HG03097 (cell line): ENCODE results near the gene SIX5.
"Not testable (repeated sequence)": the region's sequence is repeated elsewhere in the genome, so short reads cannot be mapped to it uniquely, and the experiment has no call there.

Experiments
- ATAC-seq: cut with Tn5 transposase; IDR thresholded peaks from one replicate; pipeline ENCODE4 v1.9.1; 2021; ENCODE audit not compliant: unreplicated experiment, low FRiP score

The SIX5 gene

DNA sequence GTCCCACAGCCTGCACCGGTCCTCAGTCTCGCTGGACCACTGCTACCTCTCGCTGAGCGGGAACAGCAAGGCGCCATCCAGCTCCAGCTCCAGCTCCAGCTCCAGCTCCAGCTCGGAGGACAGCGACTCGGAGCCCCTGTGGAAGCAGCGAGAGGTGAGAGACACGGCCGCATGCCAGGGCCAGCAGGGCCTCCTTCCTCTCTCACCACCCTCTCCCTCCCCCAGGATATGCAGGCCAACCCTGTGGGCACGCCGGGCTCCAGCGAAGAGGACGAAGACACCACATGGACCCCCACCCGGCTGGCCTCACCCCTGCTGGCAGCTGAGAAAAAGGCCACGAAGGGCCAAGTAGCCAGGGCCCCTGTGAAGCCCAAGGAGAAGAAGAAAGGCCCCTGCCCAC lies 7.3 kb downstream of the SIX5 start:
- ATAC-seq: no peak

DNA sequence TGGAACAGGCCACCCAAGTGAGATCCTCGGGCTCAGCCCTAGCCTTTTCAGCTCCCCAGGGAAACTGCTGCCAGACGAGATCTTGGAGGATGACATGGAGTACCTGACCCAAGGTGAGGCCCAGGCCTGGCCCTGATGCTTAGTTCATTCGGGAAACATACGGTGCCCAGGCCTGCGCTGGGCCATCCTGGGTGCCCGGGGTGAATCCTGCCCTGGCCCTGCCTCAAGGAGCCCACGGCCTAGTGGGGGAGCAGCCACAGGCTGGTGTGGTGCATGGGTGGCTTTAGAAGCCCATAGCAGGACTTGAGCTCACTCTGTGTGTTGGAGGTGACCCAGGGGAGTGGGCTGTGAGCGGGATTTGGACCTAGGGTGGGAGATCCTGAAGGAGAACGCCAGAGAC lies 10.1 kb downstream of the SIX5 start:
- no peak for ATAC-seq

DNA sequence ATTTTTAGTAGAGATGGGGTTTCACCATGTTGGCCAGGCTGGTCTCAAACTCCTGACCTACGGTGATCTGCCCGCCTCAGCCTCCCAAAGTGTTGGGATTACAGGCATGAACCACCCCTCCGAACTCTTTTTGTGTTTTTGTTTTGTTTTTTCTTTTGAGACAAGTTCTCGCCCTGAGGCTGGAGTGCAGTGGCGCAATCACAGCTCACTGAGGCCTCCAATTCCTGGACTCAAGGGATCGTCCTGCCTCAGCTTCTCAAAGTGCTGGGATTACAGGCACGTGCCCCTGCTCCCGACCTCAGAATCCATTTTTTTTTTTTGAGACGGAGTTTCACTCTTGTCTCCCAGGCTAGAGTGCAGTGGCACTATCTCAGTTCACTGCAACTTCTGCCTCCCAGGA lies 11.4 kb downstream of the SIX5 start:
- ATAC-seq: no peak

DNA sequence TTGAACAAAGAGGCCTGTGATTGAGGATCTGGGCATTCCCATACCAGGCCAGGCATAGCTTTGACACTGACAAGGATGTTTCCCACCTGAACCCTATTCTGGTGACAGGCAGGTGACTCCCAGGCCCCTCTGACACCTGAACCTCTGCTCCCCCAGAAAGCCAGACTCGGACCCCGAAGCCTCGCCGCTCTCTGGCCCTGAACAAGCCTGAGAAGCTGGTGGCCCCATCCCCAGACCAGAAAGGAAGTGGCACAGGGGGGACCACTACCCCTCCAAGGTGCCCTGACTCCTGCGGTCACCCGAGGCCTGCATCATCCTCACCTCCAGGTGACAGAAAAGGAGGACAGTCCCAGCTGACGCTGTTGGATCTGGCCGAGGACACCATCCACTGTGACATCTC lies 14.7 kb downstream of the SIX5 start:
- no peak for ATAC-seq

DNA sequence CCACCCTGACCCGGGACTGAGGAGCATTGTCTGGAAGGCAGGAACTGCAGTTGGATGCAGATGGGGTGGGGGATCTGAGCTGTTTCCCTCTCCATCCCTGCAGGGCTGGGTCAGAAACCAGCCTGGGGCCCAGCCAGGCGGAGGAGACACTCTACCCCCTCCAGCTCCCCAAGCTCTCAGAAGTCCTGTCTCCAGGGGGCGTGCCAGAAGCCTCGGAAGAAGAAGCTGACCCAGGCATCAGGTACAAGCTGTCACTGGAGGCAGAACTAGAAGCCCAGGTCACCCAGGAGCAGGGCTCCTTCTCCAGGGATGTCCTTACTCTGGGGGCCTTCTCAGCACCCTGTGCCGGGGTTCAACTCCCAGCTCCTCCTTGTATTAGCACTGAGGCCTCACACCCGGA lies 15.5 kb downstream of the SIX5 start:
- ATAC-seq: no peak

DNA sequence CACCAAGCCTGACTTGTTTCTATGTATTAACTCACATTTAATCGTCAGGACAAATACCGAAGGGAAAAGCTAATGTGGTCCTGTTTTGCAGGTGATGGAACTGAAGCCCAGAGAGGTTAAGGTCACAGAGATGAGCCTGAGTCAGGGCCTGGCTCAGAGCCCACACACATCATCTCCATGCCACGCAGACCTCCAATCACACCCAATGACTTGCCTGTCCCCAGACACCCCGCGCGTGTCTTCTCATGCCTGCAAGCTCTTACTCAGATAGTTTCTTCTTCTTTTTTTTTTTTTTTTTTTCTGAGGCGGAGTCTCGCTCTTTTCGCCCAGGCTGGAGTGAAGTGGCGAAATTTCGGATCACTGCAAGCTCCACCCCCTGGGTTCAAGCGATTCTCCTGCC lies 16.4 kb downstream of the SIX5 start:
- no peak for ATAC-seq

DNA sequence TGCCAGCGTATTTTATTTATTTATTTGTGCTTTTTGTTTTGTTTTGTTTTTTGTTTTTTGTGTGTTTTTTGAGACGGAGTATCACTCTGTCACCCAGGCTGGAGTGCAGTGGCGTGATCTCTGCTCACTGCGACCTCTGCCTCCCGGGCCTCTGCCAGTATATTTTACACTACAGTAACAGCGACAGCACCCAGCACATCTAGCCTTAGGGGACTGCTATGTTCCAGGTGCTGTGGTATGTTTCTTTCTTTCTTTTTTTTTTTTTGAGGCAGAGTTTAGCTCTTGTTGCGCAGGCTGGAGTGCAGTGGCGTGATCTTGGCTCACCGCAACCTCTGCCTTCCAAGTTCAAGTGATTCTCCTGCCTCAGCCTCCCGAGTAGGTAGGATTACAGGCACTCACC lies 17.6 kb downstream of the SIX5 start:
- ATAC-seq: not testable (repeated sequence)

DNA sequence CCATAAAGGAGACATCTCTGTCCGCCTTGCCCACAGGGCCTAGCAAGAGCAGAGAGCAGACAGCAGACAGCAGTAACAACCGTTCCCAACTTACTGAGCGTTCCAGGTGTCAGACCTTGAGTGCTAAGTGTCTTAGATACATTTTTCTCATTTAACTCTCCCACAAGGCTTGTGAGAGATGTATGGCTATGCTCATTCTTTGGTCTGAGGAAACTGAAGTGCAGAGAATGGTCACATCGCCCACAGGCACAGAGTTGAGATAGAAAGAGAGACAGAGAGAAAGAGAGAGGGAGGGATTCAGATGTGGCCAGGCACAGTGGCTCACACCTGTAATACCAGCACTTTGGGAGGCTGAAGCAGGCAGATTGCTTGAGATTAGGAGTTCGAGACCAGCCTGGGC lies 21.5 kb downstream of the SIX5 start:
- ATAC-seq: no peak

DNA sequence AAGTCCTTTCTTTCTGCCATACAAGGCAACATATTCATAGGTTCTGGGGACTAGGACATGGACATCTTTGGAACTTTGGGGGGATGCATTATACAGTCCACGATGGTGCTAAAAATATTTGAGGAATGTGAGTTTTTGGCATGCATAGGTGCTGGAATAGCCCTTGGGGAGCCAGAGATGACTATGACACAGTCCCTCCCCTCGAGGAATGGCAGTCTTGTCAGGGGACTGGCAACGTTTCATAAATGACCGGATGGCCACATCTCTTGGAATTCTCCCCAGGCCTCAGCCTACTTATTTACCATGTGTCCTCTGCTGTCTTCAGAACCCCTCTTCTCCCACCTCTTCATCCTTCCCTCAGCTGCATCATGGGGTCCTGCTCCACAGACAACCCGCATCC lies 22.2 kb downstream of the SIX5 start:
- no peak for ATAC-seq

DNA sequence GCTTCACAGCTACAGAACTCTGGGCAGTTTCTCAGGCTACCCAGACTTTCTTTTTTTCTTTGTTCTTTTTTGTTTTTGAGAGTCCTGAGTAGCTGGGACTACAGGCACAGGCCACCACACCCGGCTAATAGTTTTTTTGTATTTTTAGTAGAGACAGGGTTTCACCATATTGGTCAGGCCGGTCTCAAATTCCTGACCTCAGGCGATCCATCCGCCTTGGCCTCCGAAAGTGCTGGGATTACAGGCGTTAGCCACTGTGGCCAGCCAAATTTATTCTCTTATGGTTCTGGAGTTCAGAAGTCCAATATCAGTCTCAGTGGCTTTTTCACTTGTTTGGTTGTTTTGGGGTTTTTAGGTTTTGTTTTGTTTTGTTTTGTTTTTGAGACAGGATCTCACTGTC lies 23.4 kb downstream of the SIX5 start:
- ATAC-seq: no peak

DNA sequence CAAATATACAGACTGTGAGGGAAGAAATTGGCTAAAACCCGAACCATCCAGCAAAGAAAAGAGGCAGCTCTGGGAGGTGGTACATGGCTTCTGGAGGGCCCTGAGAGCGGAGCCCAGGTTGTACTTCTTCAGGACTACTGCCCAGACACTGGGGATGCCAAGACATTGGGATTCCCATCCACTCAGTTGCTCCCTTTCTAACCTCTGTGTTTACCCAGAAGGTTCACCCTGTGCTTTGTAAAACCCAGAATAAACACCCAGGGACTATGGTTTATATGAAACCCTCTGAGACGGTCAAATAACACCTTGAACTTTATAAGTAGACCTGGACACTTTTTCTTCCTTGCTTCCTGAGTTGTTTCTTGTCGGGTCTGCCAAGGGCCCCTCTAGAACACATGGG lies 26.1 kb downstream of the SIX5 start:
- ATAC-seq: no peak

DNA sequence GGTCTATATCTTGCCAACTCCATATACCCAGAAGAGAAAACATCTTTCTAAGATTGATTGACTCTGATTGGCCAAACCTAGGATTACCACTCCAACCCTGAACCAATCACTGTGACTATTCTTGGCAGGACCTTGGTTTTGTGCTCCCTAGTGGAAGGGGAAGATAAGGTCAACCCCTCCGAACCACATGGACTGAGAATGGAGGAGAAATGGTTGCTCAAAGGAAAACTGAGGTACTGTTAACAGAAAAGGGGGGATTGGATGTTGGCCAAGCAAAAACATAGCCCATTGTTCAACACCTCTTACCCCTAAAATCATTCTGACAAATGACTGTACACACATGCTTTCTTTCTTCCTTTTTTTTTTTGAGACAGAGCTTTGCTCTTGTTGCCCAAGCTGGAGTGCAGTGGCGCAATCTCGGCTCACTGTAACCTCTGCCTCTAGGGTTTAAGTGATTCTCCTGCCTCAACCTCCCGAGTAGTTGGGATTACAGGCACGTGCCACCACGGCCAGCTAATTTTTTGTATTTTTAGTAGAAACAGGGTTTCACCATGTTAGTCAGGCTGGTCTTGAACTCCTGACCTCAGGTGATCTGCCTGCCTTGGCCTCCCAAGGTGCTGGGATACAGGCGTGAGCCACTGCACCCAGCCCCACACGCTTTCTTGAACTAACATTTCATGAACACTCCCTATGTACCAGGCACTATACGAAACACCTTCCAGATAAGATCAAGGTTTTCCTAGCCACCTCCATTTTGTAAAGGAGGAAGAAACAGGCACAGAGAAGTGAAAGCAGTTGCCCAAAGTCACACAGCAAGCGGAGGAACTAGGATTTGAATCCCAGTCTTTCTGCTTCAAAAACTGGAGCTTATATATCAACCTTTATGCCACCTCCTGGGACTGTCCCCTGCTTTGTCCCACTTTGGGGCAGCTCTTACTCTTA lies 29.3 kb downstream of the SIX5 start:
- ATAC-seq: no peak

DNA sequence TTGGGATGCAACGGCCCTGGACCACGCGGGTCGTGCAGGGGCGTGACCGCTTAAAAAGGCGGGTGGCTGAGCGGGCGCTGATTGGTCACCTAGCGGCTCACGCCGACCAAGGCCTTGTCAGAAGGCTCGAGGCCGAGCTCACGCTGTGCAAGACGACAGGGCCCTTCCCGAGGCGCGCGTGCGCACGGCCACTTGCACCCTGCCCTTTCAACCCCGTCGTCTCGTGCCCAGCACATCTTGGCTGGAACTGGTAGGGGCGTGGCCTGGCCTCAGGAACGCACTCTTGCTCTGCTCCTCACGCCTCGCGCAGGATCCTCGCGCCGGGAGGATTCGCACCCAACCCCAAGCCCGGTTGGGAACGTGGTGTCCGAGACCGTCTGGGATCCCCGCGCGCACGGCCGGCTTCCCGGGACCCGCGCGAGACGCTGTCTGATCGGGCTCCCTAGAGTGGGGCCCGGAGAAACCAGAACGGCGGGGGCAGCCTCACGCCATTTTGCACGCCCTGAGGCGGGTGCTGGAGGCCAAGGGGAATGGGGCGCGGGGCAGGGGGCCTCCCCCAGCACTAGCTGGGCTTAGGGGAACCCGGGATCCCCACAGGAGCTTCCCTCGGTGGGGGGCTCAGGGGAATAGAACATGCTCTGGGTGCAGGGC lies 35.8 kb downstream of the SIX5 start, which contains the start of gene MEIOSIN:
Gene MEIOSIN (plus strand): TSS at position 280 of the 651 bp plus-strand sequence. CDS start 1,938 bp downstream, outside the sequence.
- no peak for ATAC-seq

DNA sequence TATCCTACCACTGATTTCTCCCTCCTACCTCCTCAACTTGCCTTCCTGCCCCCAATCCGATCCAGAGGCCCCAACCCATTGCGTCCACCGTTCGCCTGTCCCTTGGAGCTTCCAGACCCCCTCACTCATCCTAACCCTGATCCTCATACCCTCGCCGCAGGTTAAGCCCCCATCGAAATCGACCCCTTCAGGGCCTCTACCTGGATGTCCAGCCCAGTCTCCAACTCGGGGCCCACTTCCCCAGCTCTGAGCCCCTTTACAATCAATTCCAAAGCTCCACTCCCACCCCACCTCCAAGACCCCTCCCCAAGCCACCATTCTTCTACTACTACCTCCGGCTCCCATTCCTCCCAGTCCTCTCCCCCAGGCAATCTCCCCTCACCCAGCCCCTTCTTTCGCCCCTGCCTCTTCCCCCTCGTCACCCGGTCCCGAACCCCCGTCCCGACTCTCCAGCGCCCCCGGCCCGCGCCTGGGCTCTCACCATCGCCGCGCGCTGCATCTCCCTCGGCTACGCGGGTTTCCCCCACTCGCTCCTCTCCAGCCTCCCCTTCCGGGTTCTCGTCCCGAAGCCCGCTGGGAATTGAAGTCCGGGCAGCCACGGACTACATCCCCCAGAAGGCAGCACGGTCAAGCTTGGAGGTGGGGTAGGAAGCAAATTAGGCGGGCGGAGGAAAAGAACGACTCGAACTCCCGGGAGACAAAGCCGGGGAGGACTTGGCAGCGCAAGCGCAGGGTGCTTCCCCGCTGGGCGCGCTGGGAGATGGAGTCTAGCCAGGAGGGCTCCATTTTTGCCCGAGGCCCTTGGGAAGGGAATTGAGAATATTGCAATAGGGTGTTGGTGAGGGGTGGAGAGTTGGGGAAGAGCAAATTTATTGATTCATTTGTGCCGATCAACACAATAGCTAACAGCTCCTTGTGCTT lies 38.4 kb downstream of the SIX5 start, which contains the start of gene FBXO46:
Gene FBXO46 (minus strand): TSS at position 529 of the 921 bp plus-strand sequence. CDS start 17,401 bp downstream, outside the sequence.
- peak; percentile 94 for ATAC-seq

DNA sequence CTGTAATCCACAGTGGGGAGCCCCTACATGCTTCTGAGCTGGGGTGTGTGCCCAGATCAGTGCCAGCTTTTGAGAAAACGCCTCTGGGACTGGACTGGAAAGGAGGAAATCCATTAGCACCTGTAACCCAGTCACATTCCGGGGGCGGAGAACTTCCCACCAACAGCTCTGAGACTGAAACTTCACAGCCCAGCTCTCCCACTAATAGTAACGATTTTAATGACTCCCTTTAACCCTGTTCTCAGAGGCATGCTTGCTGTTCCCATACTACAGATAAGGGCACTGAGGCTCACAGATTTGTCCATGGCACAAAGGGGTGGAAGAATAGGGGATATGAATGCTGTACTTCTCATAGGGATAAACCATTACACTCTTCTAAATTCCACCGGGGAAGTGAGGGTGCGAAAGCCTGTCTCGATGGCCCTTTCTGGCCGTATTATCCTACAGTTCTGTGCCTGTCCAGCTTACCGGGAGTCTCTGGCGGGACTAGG lies 39.2 kb downstream of the SIX5 start:
- ATAC-seq: no peak

DNA sequence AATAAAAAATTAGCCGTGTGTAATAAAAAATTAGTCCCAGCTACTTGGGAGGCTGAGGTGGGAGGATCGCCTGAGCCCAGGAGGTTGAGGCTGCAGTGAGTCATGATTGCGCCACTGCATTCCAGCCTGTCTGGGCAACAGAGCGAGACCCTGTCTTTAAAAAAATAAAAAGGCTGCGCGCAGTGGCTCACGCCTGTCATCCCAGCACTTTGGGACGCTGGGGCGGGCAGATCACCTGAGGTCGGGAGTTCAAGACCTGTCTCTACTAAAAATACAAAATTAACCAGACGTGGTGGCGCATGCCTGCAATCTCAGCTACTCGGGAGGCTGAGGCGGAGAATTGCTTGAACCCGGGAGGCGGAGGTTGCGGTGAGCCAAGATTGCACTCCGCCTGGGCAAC lies 40.4 kb downstream of the SIX5 start:
- not testable (repeated sequence) for ATAC-seq

DNA sequence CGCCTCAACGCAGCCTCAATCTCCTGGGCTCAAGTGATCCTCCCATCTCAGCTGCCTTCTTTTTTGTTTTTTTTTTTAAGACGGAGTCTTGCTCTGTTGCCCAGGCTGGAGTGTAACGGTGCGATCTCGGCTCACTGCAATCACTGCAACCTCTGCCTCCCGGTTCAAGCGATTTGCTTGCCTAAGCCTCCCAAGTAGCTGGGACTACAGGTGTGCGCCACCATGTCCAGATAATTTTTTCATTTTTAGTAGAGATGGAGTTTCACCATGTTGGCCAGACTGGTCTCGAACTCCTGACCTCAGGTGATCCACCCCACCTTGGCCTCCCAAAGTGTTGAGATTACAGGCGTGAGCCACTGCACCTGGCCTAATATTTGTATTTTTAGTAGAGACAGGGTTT lies 49.0 kb downstream of the SIX5 start:
- not testable (repeated sequence) for ATAC-seq

DNA sequence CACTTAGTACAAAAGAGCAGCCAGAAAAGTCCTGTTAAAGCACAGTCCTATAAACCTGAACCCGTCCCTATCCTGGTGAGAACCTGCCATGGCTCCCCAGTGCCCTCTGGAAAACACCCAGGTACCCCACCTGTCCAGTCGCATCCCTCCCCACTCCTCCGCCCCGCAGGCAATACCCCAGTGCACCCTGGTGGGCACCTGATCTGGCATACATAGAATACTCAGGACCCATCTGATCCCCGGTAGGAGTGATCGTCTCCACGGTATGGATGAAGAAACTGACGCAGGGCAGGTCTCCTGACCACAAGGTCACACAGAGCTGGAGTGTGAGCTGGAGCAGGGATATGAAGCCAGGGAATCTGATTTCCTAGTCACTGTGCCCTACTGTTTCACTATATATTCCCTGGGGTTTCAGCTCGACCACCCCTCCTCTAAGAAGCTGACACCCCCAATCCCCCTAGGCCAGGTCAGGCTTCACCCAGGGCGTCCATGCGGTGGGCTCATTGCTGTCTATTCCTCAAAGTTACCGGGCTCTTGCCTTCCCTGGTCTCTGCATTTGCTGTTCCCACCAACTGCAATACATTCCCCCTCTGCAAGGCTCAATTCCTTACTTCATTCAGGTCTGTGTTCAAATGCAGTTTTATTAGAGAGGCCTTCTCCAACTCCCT lies 50.9 kb downstream of the SIX5 start:
- ATAC-seq: no peak

DNA sequence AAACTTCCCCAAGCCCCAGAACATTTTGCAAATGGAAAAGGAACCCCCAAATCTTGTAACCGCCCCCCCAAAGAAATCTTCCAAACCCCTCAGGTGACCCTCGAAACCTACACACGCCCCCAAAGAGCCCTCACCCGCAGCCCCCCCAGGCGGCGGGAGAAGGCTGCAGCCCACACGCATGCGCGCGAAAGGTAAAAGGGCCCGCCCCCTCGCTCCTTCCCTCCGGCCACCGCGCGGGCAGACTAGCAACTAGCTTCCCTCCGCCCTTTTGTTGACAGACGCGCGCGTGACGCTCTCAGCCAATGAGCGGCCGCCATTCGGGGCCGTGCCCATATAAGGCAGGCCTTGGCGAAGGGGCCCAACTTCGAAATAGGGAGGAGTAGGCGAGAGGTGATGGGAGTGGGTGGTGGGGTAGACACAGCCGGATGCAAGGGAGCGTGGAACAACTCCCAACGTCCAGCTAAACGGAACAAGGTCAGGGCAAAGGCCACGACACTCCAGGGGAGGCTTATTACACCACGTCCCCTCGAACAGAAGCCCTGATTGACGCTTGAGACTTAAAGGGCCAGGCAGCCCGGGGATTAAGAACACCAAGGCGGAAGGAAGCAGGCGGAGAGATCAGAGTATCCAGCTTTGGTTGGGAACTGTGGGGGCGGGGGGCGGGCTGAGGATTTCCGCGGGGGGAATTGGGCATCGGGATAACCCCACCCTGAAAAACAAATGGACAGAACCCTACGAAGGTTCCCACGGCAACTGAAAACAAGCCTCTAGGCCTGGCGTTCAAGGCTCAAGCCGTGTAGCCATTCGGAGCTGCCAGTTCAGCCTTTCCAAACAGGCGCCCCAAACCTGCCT lies 51.7 kb downstream of the SIX5 start:
- peak; percentile 93 for ATAC-seq
